Neural cell (in vitro differentiated cells): ENCODE results near the gene SH3BP4. TPM values are rescaled to one million over a fixed set of nuclear protein-coding genes. Genes with fewer than 3 reads are reported as not detected.

ENCODE experiments used
- H2AFZ ChIP-seq: fragments of 200-600, 300-800 bp; sonication (generic), shearing (Covaris generic); 2 replicates; pipeline ENCODE4 v1.6.0; 2014; ENCODE audit warnings: low read depth, mild to moderate bottlenecking, antibody characterized with exemption, low read length, moderate library complexity
- H3F3A ChIP-seq: fragments of 200-600 bp; shearing (Covaris generic); 2 replicates; pipeline ENCODE4 v1.6.1; 2016; ENCODE audit warnings: mild to moderate bottlenecking, moderate library complexity, mixed read lengths, antibody characterized with exemption, low read length; ENCODE audit not compliant: insufficient read depth, poor library complexity, severe bottlenecking
- H3K27ac ChIP-seq: fragments of 200-600, 300-800 bp; sonication (generic), shearing (Covaris generic); 2 replicates; pipeline ENCODE4 v1.5.1; 2014; ENCODE audit warnings: mild to moderate bottlenecking, low read length, moderate library complexity
- H3K27me3 ChIP-seq: fragments of 300-800, 200-600 bp; sonication (generic), shearing (Covaris generic); 2 replicates; pipeline ENCODE4 v1.6.0; 2014; ENCODE audit warnings: mild to moderate bottlenecking, low read depth, low read length, moderate library complexity; ENCODE audit not compliant: insufficient read depth
- H3K36me3 ChIP-seq: fragments of 300-800, 200-600 bp; sonication (generic), shearing (Covaris generic); 2 replicates; pipeline ENCODE4 v1.5.1; 2014; ENCODE audit warnings: mild to moderate bottlenecking, antibody characterized with exemption, low read length, moderate library complexity; ENCODE audit not compliant: insufficient read depth
- H3K4me2 ChIP-seq: fragments of 300-800, 200-600 bp; sonication (generic), shearing (Covaris generic); 2 replicates; pipeline ENCODE4 v1.6.0; 2014; ENCODE audit warnings: mild to moderate bottlenecking, low read length
- H3K4me3 ChIP-seq: fragments of 300-800, 200-600 bp; sonication (generic), shearing (Covaris generic); 2 replicates; pipeline ENCODE4 v1.5.1; 2014; ENCODE audit warnings: mild to moderate bottlenecking, low read length, moderate library complexity
- H3K79me2 ChIP-seq: fragments of 200-600 bp; shearing (Covaris generic); replicated peaks from 2 replicates; pipeline ENCODE4 v1.6.0; 2014; ENCODE audit warnings: mild to moderate bottlenecking, low read length, moderate library complexity; ENCODE audit not compliant: insufficient read depth
- H3K9ac ChIP-seq: fragments of 300-800, 200-600 bp; sonication (generic), shearing (Covaris generic); 2 replicates; pipeline ENCODE4 v1.6.1; 2016; ENCODE audit warnings: mild to moderate bottlenecking, low read length, mixed read lengths
- H3K9me2 ChIP-seq: fragments of 200-600 bp; shearing (Covaris generic); 2 replicates; pipeline ENCODE4 v1.6.1; 2016; ENCODE audit warnings: mild to moderate bottlenecking, low read length, mixed read lengths; ENCODE audit not compliant: insufficient read depth
- H3K9me3 ChIP-seq: fragments of 200-600, 300-800 bp; sonication (generic), shearing (Covaris generic); 2 replicates; pipeline ENCODE4 v1.6.1; 2016; ENCODE audit warnings: mild to moderate bottlenecking, mixed run types, low read length, moderate library complexity, mixed read lengths
- H4K20me1 ChIP-seq: fragments of 200-600 bp; shearing (Covaris generic); 2 replicates; pipeline ENCODE4 v1.6.1; 2016; ENCODE audit warnings: mild to moderate bottlenecking, mixed run types; ENCODE audit not compliant: insufficient read depth
- EP300 ChIP-seq: fragments of 450-650 bp; conservative IDR thresholded peaks from 2 replicates; pipeline ENCODE4 v1.6.1; 2014; ENCODE audit warnings: antibody characterized with exemption, mild to moderate bottlenecking, moderate library complexity; ENCODE audit not compliant: poor library complexity, severe bottlenecking
- POLR2AphosphoS5 ChIP-seq: IDR thresholded peaks from 2 replicates; pipeline ENCODE4 v1.6.1; 2012
- SMC3 ChIP-seq: fragments of 450-650 bp; conservative IDR thresholded peaks from 2 replicates; pipeline ENCODE4 v1.6.1; 2014; ENCODE audit warnings: antibody characterized with exemption, mild to moderate bottlenecking, moderate library complexity; ENCODE audit not compliant: poor library complexity
- polyA plus RNA-seq: library from polyadenylated mRNA; depleted of rRNA; stranded (reverse); fragments of >200 nt; gene quantifications from 2 replicates; pipeline ENCODE4 v1.2.3, GENCODE V29; 2014
- TF ChIP-seq, protein P1 (sequence below): IDR thresholded peaks from 2 replicates; pipeline ENCODE4 v1.6.1; 2012; ENCODE audit warnings: borderline replicate concordance
- TF ChIP-seq, protein P2 (sequence below): fragments of 450-650 bp; IDR thresholded peaks from 2 replicates; pipeline ENCODE4 v1.5.1; 2014; ENCODE audit warnings: antibody characterized with exemption, mild to moderate bottlenecking, moderate library complexity; ENCODE audit not compliant: poor library complexity, severe bottlenecking

Gene SH3BP4
- polyA plus RNA-seq, 1 donor from 2014 or later = 3.3 TPM

DNA sequence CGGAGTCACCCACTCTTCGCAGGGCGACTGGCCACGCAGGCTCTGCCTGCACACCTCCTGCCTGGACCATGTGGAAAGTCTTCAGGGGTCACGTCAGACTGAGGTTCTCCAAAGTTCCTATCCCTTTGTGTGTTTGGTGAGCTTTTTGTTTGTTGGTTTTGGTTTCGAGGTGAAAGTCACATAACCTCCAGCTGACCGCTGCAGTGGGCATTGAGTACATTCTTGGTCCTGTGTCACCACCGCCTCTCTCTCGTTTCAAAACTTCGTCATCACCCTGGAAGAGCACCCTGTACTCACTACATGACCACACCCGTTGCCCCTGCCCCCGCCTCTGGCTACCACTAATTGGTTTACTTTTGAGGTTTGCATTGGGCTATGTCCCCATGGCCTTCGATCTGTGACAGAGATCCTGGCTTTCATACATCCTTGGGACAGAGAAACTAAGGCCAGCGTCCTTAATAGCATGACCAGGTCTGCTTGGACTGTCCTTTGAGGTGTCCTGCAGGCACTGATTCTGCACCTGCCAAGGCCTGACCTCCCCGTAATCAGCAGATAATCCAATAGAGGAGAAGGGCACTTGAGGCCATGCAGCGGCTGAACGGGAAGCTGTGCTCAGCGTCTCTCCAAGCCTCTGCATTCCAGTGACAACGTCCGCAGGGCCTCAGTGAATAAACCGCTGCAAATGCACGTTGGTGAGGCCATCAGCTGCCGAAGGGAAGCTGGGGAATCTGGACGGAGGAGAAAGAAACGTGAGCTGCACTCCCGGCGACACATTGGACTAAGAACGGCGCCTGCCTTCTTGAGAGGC, 46.8 kb downstream of the SH3BP4 start:
- Histone ChIP-seq H3K4me2 (no peak overlapping the region), H3K9ac (no peak overlapping the region), H3K27ac (no peak overlapping the region), H3K27me3 (no peaks in the 10 kb centered on the region), H3K9me3 (no peaks in the 10 kb centered on the region), H3K4me3 (no peak overlapping the region), H3F3A (no peaks in the 10 kb centered on the region), H4K20me1 (no peaks in the 10 kb centered on the region), H3K79me2 (peaks cover 6% of the 10 kb centered on the region), H3K36me3 (no peaks in the 10 kb centered on the region), H3K9me2 (no peaks in the 10 kb centered on the region), H2AFZ (no peak overlapping the region)
- no peak for TF ChIP-seq SMC3
- TF ChIP-seq, protein P1, sequence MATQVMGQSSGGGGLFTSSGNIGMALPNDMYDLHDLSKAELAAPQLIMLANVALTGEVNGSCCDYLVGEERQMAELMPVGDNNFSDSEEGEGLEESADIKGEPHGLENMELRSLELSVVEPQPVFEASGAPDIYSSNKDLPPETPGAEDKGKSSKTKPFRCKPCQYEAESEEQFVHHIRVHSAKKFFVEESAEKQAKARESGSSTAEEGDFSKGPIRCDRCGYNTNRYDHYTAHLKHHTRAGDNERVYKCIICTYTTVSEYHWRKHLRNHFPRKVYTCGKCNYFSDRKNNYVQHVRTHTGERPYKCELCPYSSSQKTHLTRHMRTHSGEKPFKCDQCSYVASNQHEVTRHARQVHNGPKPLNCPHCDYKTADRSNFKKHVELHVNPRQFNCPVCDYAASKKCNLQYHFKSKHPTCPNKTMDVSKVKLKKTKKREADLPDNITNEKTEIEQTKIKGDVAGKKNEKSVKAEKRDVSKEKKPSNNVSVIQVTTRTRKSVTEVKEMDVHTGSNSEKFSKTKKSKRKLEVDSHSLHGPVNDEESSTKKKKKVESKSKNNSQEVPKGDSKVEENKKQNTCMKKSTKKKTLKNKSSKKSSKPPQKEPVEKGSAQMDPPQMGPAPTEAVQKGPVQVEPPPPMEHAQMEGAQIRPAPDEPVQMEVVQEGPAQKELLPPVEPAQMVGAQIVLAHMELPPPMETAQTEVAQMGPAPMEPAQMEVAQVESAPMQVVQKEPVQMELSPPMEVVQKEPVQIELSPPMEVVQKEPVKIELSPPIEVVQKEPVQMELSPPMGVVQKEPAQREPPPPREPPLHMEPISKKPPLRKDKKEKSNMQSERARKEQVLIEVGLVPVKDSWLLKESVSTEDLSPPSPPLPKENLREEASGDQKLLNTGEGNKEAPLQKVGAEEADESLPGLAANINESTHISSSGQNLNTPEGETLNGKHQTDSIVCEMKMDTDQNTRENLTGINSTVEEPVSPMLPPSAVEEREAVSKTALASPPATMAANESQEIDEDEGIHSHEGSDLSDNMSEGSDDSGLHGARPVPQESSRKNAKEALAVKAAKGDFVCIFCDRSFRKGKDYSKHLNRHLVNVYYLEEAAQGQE = no peak

DNA sequence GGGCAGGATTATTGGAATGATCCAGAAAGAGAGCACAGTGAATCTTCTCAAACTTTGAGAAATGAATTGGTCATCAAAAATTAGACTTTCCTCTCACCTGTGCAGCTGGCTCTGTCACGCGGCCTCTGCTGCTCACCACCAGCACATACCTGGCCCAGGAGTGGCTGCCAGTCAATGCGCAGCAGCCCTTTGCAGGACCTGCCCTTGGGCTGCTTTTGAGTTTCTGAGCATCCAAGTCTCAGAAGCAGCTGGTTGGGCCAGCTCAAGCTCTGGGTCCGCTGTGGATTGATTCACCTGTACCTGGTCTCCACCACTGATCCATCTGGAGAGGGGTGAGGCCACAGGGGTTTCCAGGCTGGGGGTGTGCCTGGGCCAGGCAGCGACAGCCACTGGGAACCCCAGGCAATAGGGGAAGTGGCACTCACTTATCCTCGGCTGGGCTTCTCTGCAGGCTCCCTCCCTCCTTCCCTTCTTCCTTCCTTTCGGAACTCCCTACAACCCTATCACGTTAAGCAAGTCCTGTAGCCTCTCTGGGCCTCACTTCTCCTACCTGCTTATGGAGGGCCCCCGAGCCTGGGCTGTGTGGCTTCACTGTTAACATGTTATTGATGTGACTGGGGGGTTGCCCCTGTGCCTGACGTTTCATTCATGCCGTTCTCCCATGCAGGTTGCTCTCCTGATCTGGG, 48.1 kb downstream of the SH3BP4 start:
- Histone ChIP-seq H3K36me3 (no peaks in the 10 kb centered on the region), H3K9me2 (no peaks in the 10 kb centered on the region), H3K79me2 (peaks cover 7% of the 10 kb centered on the region), H3K4me2 (no peak overlapping the region), H2AFZ (no peak overlapping the region), H4K20me1 (no peaks in the 10 kb centered on the region), H3K27ac (no peak overlapping the region), H3K9ac (no peak overlapping the region), H3F3A (no peaks in the 10 kb centered on the region), H3K4me3 (no peak overlapping the region), H3K9me3 (no peaks in the 10 kb centered on the region), H3K27me3 (no peaks in the 10 kb centered on the region)
- TF ChIP-seq, protein P2, sequence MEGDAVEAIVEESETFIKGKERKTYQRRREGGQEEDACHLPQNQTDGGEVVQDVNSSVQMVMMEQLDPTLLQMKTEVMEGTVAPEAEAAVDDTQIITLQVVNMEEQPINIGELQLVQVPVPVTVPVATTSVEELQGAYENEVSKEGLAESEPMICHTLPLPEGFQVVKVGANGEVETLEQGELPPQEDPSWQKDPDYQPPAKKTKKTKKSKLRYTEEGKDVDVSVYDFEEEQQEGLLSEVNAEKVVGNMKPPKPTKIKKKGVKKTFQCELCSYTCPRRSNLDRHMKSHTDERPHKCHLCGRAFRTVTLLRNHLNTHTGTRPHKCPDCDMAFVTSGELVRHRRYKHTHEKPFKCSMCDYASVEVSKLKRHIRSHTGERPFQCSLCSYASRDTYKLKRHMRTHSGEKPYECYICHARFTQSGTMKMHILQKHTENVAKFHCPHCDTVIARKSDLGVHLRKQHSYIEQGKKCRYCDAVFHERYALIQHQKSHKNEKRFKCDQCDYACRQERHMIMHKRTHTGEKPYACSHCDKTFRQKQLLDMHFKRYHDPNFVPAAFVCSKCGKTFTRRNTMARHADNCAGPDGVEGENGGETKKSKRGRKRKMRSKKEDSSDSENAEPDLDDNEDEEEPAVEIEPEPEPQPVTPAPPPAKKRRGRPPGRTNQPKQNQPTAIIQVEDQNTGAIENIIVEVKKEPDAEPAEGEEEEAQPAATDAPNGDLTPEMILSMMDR = no peak
- TF ChIP-seq POLR2AphosphoS5 (no peak), EP300 (no peak)
- TF ChIP-seq, protein P1 = no peak
